Glutamatergic neuron (in vitro differentiated cells): Measurements from ENCODE around the gene TEPSIN. TPM values are rescaled to one million over a fixed set of nuclear protein-coding genes. Genes with fewer than 3 reads are reported as not detected.

Source experiments
- DNase-seq: peaks from one replicate; pipeline ENCODE4 v3.0.0; 2022
- H3K27ac Mint-ChIP-seq: one replicate; pipeline ENCODE4 v1.8.0; 2020; ENCODE audit warnings: mild to moderate bottlenecking, mixed read lengths, inconsistent platforms; ENCODE audit not compliant: unreplicated experiment
- H3K27me3 Mint-ChIP-seq: one replicate; pipeline ENCODE4 v1.8.0; 2020; ENCODE audit warnings: mild to moderate bottlenecking, moderate library complexity, mixed read lengths, inconsistent platforms; ENCODE audit not compliant: unreplicated experiment
- H3K36me3 Mint-ChIP-seq: one replicate; pipeline ENCODE4 v1.8.0; 2020; ENCODE audit warnings: mild to moderate bottlenecking, mixed read lengths, inconsistent platforms; ENCODE audit not compliant: unreplicated experiment
- H3K4me1 Mint-ChIP-seq: one replicate; pipeline ENCODE4 v1.8.0; 2020; ENCODE audit warnings: mild to moderate bottlenecking, low read depth, mixed read lengths, inconsistent platforms; ENCODE audit not compliant: unreplicated experiment
- H3K4me3 Mint-ChIP-seq: one replicate; pipeline ENCODE4 v1.8.0; 2020; ENCODE audit warnings: mild to moderate bottlenecking, mixed read lengths, inconsistent platforms; ENCODE audit not compliant: unreplicated experiment
- H3K9me3 Mint-ChIP-seq: one replicate; pipeline ENCODE4 v1.8.0; 2020; ENCODE audit warnings: mild to moderate bottlenecking, moderate library complexity, mixed read lengths, inconsistent platforms; ENCODE audit not compliant: unreplicated experiment
- CTCF ChIP-seq: fragments of 200-600 bp; sonication (generic); IDR thresholded peaks from one replicate; pipeline ENCODE4 v1.5.0; 2021; ENCODE audit not compliant: partially characterized antibody, unreplicated experiment
- total RNA-seq: library from RNA; stranded (reverse); fragmentation: NEBNext Ultra II Directional; extraction: Animal tissue kit (Norgen Biotek cat#: 25700); gene quantifications from one replicate; pipeline ENCODE4 v1.2.1, GENCODE V29; 2021; ENCODE audit not compliant: unreplicated experiment

TEPSIN gene
- total RNA-seq, 1 donor from 2014 or later = 85.7 TPM

GRCh38 chr17:81267390-81268067 lies 28.7 kb upstream of the TEPSIN start:
- H3K36me3 Mint-ChIP-seq = peaks cover 19% of the 10 kb centered on the region
- peak overlapping the region; percentile 13 for H3K27ac Mint-ChIP-seq
- H3K4me3 Mint-ChIP-seq = peak overlapping the region; percentile 11
- peaks cover 4% of the 10 kb centered on the region for H3K9me3 Mint-ChIP-seq
- TF ChIP-seq CTCF = no peak
- peaks cover 21% of the 10 kb centered on the region for H3K4me1 Mint-ChIP-seq
- peaks cover 5% of the 10 kb centered on the region for H3K27me3 Mint-ChIP-seq
- DNase-seq = no peak

- DNase-seq = no peak
- TF ChIP-seq CTCF = no peak
- Mint-ChIP-seq H3K36me3 (peaks cover 19% of the 10 kb centered on the region), H3K27me3 (peaks cover 5% of the 10 kb centered on the region), H3K9me3 (peaks cover 7% of the 10 kb centered on the region), H3K27ac (no peak overlapping the region), H3K4me1 (peaks cover 23% of the 10 kb centered on the region), H3K4me3 (peak overlapping the region; percentile 34)
Observed at GRCh38 chr17:81265576-81265975, 26.7 kb upstream of the TEPSIN start.

- Mint-ChIP-seq H3K27me3 (peaks cover 5% of the 10 kb centered on the region), H3K9me3 (peaks cover 7% of the 10 kb centered on the region), H3K4me3 (no peak overlapping the region)
Observed at GRCh38 chr17:81264640-81265039, 25.8 kb upstream of the TEPSIN start.

GRCh38 chr17:81263371-81264181 lies 24.7 kb upstream of the TEPSIN start:
- no peak overlapping the region for H3K4me3 Mint-ChIP-seq

More at GRCh38 chr17:81264640-81265039, 25.8 kb upstream of the TEPSIN start:
- H3K36me3 Mint-ChIP-seq = peaks cover 14% of the 10 kb centered on the region
- H3K4me1 Mint-ChIP-seq = peaks cover 23% of the 10 kb centered on the region
- DNase-seq = no peak
- TF ChIP-seq CTCF = no peak
- H3K27ac Mint-ChIP-seq = no peak overlapping the region

More at GRCh38 chr17:81263371-81264181, 24.7 kb upstream of the TEPSIN start:
- peaks cover 23% of the 10 kb centered on the region for H3K4me1 Mint-ChIP-seq
- H3K27me3 Mint-ChIP-seq = peaks cover 5% of the 10 kb centered on the region
- no peak for TF ChIP-seq CTCF
- peaks cover 10% of the 10 kb centered on the region for H3K9me3 Mint-ChIP-seq
- H3K36me3 Mint-ChIP-seq = peaks cover 8% of the 10 kb centered on the region
- no peak for DNase-seq
- H3K27ac Mint-ChIP-seq = no peak overlapping the region
